ENCODE results near the gene GRID1. TPM values are rescaled to one million over a fixed set of nuclear protein-coding genes. Genes with fewer than 3 reads are reported as not detected.

The GRID1 gene
- polyA plus RNA-seq, 3 donors: 0.71 to 1.7 (median 1.6) TPM

DNA sequence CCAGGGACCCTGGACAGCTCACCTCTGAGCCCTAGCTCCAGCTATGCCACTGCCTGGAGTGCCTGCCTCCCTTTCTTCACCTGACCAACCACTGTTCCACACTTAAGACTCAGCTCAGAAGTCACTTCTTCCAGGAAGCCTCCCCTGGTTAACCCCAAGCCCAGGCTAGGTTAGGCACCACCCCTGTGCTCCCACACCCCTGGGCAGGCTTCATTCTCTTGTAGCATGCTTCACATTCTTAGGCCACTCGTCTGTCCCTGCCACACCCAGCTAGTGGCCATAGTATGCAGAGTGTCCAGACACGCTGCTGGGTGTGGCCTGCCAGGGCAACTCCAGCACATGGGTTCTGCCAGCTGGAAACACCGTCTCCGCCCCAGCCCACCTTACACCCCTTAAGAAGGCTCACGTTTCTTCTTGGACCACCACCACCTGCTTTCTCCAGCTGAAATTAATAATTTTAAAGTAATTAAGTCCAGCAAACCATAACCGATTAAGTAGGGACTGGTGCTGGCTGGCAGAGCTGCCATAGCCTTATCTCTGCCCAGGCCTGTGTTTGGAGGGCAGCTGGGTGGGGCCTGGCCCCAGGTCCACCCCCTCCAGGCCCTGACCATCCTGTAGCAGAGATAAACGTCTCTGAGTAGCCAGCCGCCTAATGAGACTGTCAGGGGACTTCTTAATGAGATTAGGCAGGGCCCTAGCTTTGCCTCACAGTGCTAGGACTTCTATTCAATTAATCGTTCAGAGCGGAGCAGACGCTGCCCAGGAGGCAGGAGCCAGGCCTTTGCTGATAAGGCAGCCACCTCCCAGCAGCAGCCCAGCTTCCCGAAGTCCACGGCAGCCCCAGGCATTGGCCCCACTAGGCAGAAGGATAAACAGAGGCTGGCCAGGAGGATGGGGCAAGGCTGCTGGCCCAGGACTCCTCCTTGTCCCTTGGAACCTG, 20.5 kb downstream of the GRID1 start:
- H3K27ac ChIP-seq (ENCODE audit: low read depth, low read length): no peak overlapping the region

GRCh38 chr10:86345296-86345858, 21.2 kb downstream of the GRID1 start:
- WGBS, 3 donors: 91 to 94% (median 92%) methylated on average over 4 of the region's 4 CpGs
- no peak overlapping the region for H3K27ac ChIP-seq (ENCODE audit: low read depth, low read length)

More for the DNA sequence above, 20.5 kb downstream of the GRID1 start:
- WGBS, 3 donors: 57 to 68% (median 67%) methylated on average over 13 of the region's 13 CpGs

DNA sequence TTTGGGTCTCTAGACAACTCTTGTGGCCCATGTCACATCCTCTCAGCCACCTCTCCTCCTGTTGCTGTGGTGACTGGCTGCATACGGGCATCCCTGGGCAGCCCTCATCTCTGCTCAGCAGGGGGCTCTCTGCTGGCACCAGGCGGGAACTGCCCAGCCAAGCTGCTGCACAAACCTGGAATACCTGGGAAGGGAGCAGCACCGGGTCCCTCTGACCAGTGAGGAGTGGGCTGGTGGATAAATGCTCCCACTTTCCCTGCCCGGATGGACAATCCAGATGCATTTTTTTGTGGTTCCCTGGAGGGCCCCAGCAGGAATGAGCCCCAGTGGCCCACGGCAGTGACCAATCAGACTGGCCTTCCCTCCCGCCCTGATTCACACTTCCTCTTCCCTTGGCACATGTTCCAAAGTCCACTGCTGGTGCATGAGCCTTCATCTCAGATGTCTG, 21.9 kb downstream of the GRID1 start:
- H3K27ac ChIP-seq (ENCODE audit: low read depth, low read length): no peak overlapping the region
- 44 to 57% (median 45%) methylated on average over 6 of the region's 6 CpGs for WGBS, 3 donors

DNA sequence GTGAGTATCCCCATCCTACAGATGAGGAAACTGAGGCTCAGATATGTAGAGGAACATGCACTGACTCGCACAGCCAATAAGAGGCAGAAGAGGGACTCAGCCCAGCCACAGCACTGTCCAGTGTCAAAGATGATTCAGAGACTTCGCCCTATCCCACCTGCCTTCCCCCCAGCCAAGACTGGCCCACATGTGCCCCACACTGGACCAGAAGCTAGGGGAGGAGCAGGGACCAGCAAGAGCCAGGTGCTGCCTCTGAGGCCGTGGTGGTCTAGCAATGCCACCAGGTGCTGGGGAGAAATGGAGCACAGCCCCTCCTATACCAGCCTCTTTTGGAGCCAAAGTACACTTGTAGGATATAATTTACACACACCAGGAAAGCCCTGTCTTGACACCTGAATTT, 22.3 kb downstream of the GRID1 start:
- H3K27ac ChIP-seq (ENCODE audit: low read depth, low read length): no peak overlapping the region
- WGBS, 3 donors: 86 to 92% (median 91%) methylated on average over 3 of the region's 3 CpGs

GRCh38 chr10:86343761-86344160, 22.8 kb downstream of the GRID1 start:
- H3K27ac ChIP-seq (ENCODE audit: low read depth, low read length): no peak overlapping the region
- WGBS, 3 donors: 72 to 89% (median 82%) methylated on average over 7 of the region's 7 CpGs

GRCh38 chr10:86342111-86342863, 24.3 kb downstream of the GRID1 start:
- no peak overlapping the region for H3K27ac ChIP-seq (ENCODE audit: low read depth, low read length)
- WGBS, 3 donors: 54 to 70% (median 60%) methylated on average over 11 of the region's 11 CpGs

DNA sequence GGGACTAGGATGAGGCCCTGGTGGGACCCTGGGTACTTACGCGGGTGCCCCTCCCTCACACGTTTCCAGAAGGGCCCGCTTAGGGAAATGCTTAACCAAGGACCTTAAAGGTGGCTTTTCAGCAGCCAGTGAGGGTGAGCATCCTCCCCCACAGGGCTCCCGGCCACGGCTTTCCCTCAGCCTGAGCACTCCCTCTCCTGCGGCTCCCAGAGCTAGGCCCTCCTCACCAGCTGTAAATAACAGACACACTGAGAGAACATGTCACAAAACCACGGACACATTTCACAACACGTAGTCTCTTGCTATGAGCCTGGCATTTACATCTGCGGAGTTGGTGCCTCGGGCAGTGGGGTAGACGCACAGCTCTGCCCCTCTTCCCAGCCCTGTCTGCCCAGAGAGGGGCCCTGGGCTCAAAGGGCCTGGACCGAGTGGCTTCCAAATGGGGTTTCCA, 25.2 kb downstream of the GRID1 start:
- H3K27ac ChIP-seq (ENCODE audit: low read depth, low read length): no peak overlapping the region
- WGBS, 3 donors: 56 to 76% (median 58%) methylated on average over 13 of the region's 13 CpGs

- no peak overlapping the region for H3K27ac ChIP-seq (ENCODE audit: low read depth, low read length)
- WGBS, 3 donors: 78 to 89% (median 79%) methylated on average over 3 of the region's 3 CpGs
Observed at GRCh38 chr10:86340991-86341260, 25.7 kb downstream of the GRID1 start.

DNA sequence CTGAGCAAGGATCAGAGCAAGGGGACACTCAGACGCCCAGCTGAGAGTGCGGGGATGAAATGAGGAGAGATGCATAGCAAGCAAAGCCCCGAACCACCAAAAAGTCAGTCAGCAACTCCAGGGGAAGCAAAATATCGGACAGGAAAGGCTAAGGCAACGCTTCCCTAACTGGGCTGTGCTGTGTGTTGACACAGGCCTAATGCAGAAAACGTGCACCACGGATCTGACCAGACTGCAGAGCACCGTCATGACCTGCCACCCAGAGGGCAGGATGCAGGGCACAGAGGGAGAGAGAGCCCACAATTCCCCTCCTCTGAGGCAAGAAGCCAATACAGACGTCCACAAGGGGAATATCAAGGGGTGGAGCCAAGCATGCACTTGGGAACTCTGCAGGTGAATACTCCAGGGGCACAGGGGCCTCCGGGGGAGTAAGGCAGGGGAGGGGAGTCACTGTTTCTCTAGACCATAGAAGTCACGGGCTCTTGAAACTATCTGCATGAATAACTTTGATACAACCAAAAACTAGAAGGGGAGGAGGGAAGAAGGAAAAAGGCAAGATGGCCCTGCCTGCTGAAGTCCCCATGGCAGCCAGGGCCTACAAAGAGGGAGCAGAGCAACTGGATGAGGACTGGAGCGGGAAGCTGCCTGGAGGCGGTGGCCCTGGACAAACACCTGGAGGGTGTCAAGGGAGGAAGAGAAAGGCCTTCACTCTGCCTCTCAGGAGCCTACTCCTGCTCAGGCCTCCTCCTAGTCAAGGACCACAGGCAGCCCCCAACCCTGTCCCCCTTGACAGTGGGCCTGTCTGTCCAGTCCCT, 26.2 kb downstream of the GRID1 start:
- no peak overlapping the region for H3K27ac ChIP-seq (ENCODE audit: low read depth, low read length)
- 65 to 70% (median 66%) methylated on average over 11 to 13 of the region's 13 CpGs for WGBS, 3 donors

- H3K27ac ChIP-seq (ENCODE audit: low read depth, low read length): no peak overlapping the region
- 76 to 82% (median 81%) methylated on average over 12 of the region's 12 CpGs for WGBS, 3 donors
Observed at GRCh38 chr10:86339226-86339865, 27.2 kb downstream of the GRID1 start.

DNA sequence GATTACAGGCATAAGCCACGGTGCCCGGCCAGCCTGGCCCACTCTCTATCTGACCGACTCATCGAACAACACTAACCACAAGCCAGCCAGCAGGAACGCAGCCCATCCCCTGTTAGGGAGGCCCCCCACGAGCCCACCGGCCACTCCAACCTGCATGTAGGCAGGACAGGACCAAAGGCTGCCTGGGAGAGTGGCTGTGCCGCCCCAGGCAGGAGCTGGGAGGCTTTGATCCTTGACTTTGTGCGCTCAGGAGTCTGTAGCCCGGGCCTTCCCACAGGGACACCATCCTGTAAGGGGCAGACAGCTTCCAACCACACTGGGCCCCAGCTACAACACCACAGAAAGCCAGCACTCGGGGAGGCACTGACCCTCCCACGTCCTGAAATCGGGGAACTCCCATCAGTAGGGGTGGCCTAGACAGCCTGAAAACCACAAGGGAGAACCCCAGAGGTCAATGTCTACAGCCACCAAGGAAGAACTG, 29.4 kb downstream of the GRID1 start:
- no peak overlapping the region for H3K27ac ChIP-seq (ENCODE audit: low read depth, low read length)
- WGBS, 3 donors: 81 to 83% (median 82%) methylated on average over 13 of the region's 13 CpGs

GRCh38 chr10:86336341-86336740, 30.3 kb downstream of the GRID1 start:
- no peak overlapping the region for H3K27ac ChIP-seq (ENCODE audit: low read depth, low read length)
- WGBS, 3 donors: 81 to 85% (median 83%) methylated on average over 10 of the region's 10 CpGs

DNA sequence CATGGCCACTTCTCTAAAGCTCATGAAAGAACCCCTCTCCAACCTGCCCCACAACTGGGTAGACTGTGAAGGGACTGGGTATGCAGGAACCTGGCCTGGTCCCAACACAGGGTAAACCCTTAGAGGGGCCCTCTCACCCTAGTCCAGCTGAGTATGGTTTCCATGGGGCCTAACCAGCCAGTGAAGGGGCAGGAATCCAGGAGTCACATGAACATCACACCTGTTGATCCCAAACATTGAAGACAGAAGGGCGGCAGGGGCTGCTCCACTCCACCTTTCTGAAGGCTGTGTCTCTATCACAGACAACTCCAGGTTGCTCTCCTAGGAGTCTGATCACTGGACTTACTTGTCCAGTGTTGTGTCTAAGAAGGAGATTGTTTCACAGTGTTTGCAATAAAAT, 30.8 kb downstream of the GRID1 start:
- 93 to 100% (median 100%) methylated on average over 1 of the region's 1 CpG for WGBS, 3 donors
- H3K27ac ChIP-seq (ENCODE audit: low read depth, low read length): no peak overlapping the region

GRCh38 chr10:86335257-86335656, 31.3 kb downstream of the GRID1 start:
- H3K27ac ChIP-seq (ENCODE audit: low read depth, low read length): no peak overlapping the region

DNA sequence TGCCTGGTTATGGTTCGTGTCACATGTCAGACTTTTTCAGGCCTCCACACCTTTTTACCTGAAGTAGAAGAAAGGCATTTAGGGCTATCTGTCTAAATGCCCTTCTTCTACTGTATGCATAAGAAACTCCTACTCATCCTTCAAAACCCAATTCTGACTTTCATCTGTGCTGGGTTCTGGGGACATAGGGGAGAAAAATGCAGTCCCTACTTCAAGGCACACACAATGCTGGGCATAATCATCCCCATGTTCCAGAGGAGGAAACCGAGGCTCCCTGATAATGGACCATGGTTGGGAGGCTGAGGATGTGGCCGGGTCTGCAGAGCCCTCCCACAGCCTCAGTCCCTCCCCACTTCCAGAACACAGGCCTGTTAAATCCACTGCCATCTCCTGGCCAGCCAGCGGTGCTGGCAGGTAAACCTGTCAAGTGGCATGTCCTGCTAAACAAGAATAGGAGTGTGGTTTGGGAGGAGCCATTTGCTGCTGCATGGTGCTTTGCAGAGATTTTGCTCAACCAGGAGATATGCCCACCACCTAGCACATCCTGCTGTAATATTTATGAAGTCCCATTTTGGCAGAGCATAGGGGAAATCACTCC, 32.0 kb downstream of the GRID1 start:
- WGBS, 3 donors: 58 to 72% (median 66%) methylated on average over 4 of the region's 4 CpGs
- no peak overlapping the region for H3K27ac ChIP-seq (ENCODE audit: low read depth, low read length)

DNA sequence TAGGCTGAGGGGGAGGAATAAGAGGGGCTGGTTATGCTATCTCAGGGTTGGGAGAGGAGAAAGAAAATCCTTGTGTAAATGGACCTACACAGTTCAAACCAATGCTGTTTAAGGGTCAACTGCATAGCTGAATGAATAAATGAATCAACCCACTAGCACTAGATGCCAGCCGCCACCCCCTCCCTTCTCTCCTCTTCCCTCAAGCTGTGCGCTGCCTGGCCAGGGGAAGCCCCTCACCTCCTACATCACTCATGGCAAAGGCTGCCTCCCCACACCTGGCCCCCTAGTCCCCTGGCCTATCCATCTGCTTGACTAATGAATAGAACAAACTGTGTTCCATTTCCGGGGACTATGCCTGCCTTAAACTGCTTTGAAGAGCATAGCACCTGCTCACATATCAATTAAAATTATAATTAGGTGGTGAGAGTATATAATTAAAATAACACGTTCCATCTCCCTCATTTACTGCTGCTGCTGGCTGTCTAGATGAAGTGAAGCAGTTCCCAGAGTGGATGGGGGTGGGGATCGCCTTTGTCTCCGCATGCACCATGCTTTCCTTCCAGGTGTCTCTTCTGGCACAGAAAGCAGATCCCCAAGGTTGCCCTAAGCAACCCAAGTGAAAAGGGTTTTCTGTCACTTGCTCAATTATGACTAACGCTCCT, 32.6 kb downstream of the GRID1 start:
- WGBS, 3 donors: 66 to 83% (median 79%) methylated on average over 6 to 7 of the region's 7 CpGs
- H3K27ac ChIP-seq (ENCODE audit: low read depth, low read length): no peak overlapping the region

- 49 to 55% (median 51%) methylated on average over 8 of the region's 8 CpGs for WGBS, 3 donors
- no peak overlapping the region for H3K27ac ChIP-seq (ENCODE audit: low read depth, low read length)
Observed at GRCh38 chr10:86331861-86332260, 34.7 kb downstream of the GRID1 start.

Data from adipose tissue (tissue), 3 donors.